Measurements from ENCODE around the gene ROCK1. TPM values are rescaled to one million over a fixed set of nuclear protein-coding genes. Genes with fewer than 3 reads are reported as not detected.

Gene ROCK1
- total RNA-seq, 1 donor from 2014 or later = 40.4 TPM

Small RNA genes lying within 50 kb of the gene (small RNA-seq; reads per million reads assigned to genes)
- gene RNU6-120P = not detected

Other genes starting within 250 kb of the ROCK1 start
- 1.6 TPM for gene GREB1L, start 130.4 kb upstream of the ROCK1 start, total RNA-seq

Data from frontal cortex (tissue), 1 donor.